Fibroblast of mammary gland (primary cell): ENCODE data around the gene NUP210.

Experiments
- DNase-seq: peaks from one replicate; pipeline ENCODE4 v3.0.0-alpha.2; 2010; ENCODE audit warnings: low read depth
- H3K4me3 ChIP-seq: 2 replicates; pipeline ENCODE4 v1.5.1; 2011; ENCODE audit warnings: low read depth, mild to moderate bottlenecking, low read length, moderate library complexity; ENCODE audit not compliant: control insufficient read depth
- TF ChIP-seq, protein P1 (sequence below): conservative IDR thresholded peaks from 2 replicates; pipeline ENCODE4 v1.5.1; 2011; ENCODE audit warnings: low read depth, low read length, inconsistent platforms; ENCODE audit not compliant: control insufficient read depth, insufficient read depth

The NUP210 gene

DNA sequence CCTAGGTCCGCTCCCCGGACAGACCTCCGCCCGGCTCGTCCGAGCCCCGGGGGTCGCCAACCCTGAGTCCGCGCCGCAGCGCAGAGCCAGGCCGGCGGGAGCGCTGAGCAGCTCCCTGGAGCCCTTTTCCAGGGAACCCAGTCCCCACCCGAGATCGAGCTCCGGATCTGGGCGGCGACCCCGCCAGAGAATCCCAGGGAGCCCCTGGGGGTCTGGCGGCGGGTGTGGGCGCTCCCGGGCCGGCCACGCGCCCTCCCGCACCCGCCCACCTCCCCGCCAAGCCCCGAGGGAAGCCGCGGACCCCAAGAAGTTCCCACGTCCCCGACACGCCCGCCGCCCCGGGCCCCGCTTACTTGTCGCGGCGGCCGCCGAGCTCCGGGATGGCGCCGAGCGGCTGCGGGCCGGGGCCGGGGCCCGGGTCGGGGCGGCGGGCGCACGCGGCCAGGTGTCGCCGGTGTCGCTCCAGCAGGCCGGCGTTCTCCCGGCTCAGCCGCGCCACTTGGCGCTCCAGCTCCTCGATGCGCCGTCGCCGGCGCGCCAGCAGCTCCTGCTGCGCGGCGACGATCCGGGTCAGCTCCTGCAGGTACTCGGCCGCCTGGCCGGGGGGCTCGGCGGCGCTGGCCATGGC is 137.7 kb downstream of the NUP210 start:
- no peak for DNase-seq
- TF ChIP-seq, protein P1, sequence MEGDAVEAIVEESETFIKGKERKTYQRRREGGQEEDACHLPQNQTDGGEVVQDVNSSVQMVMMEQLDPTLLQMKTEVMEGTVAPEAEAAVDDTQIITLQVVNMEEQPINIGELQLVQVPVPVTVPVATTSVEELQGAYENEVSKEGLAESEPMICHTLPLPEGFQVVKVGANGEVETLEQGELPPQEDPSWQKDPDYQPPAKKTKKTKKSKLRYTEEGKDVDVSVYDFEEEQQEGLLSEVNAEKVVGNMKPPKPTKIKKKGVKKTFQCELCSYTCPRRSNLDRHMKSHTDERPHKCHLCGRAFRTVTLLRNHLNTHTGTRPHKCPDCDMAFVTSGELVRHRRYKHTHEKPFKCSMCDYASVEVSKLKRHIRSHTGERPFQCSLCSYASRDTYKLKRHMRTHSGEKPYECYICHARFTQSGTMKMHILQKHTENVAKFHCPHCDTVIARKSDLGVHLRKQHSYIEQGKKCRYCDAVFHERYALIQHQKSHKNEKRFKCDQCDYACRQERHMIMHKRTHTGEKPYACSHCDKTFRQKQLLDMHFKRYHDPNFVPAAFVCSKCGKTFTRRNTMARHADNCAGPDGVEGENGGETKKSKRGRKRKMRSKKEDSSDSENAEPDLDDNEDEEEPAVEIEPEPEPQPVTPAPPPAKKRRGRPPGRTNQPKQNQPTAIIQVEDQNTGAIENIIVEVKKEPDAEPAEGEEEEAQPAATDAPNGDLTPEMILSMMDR, result no peak
- H3K4me3 ChIP-seq, result no peak overlapping the region

DNA sequence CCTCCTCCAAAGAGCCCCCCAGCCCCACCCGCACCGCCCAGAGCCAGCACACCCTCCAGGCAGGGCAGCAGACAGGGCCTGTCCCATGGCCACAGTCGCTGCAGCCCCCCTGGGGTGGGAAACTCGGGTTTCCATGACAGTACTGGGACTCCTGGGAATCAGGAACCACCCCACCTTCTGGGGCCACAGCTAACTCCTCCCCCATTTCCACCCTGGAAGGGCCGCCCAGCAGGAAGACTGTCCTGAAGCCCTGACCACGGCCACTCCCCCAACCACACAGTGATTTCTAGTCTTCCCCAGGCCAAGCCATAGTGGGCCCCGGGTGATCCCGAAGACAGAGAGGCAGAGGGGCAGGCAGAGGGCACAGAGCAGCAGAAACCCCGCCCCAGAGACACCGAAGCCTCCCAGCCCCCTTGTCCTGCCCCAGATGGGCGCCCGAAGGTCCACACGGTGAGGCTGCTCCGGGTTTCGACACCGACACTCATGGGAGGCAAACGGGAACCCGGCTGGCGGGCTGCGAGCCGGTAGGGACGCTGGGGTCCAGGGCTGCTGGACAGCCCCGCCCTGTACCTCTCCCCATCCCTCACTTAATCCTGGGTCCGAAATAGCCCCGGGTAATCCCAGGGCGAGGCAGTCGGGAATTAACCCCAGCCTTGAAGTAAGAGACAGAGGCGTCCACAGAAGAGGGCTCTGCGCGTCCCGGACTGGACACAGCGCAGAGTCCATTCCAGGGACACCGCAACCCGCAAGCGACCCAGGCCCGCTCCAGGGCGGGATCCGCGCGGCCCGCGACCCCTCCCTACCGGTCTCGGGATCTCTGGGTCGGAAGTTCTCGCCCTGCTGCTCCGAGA is 138.4 kb downstream of the NUP210 start:
- no peak overlapping the region for H3K4me3 ChIP-seq
- DNase-seq, result no peak
- TF ChIP-seq, protein P1, result no peak

DNA sequence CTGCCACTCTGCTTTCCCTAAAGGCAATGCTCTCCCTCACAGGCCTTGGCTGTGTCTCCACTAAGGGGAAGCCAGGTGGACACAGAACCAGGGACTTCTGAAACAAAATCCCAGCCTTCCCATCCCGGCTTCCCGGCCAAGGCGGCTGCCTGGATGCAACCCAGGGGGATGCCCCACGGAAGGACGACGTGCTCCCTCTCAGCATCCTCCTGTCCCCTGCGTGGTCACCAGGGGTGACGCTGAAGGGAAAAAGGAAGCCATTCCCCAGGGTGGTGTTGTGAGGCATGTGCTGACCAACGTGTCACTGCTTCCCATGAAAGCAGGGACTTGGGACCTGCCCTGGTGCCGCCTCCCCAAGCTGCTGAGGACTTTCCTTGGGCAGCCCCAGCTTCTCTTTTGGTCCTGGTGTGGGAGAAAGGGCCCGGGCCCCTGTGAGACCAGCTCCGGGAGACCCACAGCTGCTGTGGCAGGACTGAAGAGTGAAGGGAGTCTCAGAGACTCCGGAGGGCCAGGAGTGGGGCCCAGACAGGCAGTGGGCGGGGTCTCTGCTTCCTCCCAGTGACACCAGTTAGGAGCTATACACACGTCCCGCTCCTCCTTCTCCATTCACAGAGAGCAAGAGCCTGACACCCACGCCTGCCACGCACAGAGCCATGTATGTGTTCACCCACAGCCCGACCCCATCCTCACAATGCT is 139.2 kb downstream of the NUP210 start:
- TF ChIP-seq, protein P1, result no peak
- no peak for DNase-seq

DNA sequence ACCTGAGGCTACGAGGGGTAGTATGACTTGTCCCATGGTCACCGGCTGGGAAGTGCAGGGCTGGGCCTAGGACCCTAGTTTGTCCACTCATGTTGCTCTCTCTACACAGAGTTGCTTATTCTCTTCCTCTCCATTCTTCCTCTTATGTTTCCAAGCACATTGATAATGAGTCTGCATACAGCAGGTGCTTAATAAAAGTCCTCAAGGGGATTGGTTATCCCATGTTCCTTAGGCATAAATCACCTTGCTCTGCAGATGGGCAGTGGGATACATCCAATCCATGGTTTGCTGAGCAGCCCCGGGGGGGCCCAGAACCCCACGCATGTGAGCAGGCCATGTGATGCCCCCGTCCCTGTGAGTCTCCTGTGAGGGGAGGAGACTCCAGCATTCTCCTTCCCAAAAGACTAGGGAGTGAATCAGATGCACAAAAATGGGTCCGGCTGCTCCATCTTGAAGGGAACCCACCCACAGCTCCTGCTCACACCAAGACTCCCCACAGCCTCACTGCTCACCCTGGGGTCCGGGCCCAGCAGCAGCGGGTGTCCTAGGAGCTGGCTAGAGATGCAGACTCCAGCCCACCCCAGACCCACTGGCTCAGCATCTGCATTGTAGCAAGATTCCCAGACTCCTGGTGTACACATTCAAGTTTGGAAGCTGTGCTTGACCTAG is 139.9 kb downstream of the NUP210 start:
- H3K4me3 ChIP-seq, result no peak overlapping the region
- TF ChIP-seq, protein P1, result no peak
- no peak for DNase-seq

More for the DNA sequence above, 139.2 kb downstream of the NUP210 start:
- H3K4me3 ChIP-seq, result no peak overlapping the region

DNA sequence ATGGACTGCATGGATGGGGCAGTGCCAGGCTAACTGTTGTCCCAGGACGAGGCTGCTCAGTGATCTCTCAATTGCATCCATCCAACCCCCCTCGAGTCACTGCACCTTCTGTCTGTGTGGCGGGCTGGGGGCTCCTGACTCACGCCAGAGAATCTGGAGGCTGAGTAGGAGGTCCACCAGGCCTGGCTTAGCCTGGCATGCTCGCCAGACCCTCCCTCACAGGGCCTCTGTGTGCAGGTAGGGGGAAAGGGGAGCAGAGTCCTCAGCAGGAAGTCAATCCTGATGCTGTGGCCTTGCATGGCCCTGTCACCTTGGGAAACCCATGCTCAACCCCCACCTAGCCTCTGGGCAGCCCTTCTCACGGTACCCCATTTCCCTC is 140.6 kb downstream of the NUP210 start:
- no peak overlapping the region for H3K4me3 ChIP-seq
- no peak for DNase-seq
- TF ChIP-seq, protein P1, result no peak

DNA sequence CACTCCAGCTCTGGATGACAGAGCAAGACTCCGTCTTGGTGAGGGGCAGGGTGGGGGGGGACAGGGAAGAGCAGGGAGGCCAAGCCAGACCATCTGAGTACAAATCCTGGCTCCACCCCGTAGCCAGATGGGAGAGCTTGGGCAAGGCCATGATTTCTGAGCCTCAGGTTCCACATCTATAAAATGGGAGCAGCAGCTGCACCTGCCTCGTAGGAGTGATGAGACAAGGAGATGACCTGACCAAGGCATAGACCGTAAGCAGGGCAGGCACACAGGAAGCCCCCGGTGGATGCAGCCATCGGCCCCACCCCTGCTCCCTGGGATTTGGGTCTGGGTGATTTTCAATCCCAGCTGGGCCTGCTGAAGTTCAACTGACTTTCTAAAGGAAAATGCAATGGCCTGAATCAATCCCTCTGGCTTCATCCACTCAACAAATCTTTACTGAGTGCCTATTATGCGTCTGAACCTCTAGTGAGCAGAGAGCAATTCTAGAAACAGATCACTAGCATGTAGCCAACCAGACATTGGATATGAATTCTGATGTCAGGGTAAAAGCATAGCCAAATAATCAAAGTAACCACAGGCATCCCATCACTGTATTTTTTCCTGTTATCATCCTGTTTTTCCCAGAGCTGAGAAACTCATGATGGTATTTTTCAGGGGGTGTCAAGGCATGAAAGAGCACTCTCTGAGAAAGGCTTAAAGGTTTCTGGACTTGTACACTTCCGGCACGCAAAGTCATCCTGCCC is 141.2 kb downstream of the NUP210 start:
- no peak overlapping the region for H3K4me3 ChIP-seq
- DNase-seq, result no peak
- TF ChIP-seq, protein P1, result no peak
